ENCODE data around the gene INPP5B. TPM values are rescaled to one million over a fixed set of nuclear protein-coding genes. Genes with fewer than 3 reads are reported as not detected.
A peak's percentile ranks its signal among the peaks of the same experiment; 100 is the strongest.
"Not testable (repeated sequence)": the region's sequence is repeated elsewhere in the genome, so short reads cannot be mapped to it uniquely, and the experiment has no call there.

The INPP5B gene
- total RNA-seq, 1 donor from 2014 or later, result 21.1 TPM

DNA sequence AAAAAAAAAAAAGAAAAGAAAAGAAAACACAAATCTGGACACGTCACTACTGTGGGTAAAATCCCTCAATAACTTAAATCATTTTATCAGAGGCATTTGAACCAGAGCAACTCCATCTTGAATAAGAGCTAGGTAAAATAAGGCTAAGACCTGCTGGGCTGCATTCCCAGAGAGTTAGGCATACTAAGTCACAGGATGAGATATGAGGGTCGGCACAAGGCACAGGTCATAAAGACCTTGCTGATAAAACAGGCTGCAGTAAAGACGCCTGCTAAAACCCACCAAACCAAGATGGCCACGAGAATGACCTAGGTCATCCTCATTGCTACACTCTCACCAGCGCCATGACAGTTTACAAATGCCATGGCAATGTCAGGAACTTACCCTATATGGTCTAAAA lies 43.9 kb downstream of the INPP5B start:
- Mint-ChIP-seq H3K36me3 (ENCODE audit: insufficient read depth) (peaks cover 26% of the 10 kb centered on the region), H3K27me3 (no peaks in the 10 kb centered on the region), H3K4me3 (ENCODE audit: low read depth) (no peak overlapping the region), H3K27ac (peak overlapping the region; percentile 81), H3K4me1 (ENCODE audit: low read depth) (no peaks in the 10 kb centered on the region), H3K9me3 (ENCODE audit: low read depth) (peaks cover 8% of the 10 kb centered on the region)
- no peak for TF ChIP-seq CTCF (IDR thresholded peaks at IDR 0.05; ENCODE audit: unreplicated experiment)
- no peak for DNase-seq (ENCODE audit: low spot score, unreplicated experiment)

DNA sequence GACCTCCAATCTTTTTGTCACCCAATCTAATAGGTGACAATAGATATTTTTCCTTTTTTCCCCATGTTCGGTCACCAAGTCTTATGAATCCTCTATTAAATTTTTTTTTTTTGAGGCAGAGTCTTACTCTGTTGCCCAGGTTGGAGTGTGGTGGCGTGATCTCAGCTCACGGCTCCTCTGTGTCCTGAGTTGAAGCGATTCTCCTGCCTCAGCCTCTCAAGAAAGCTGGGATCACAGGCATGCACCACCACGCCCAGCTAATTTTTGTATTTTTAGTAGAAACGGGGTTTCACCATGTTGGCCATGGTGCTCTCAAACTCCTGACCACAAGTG lies 45.0 kb downstream of the INPP5B start:
- DNase-seq (ENCODE audit: low spot score, unreplicated experiment), result no peak
- Mint-ChIP-seq H3K4me1 (ENCODE audit: low read depth) (no peaks in the 10 kb centered on the region), H3K27ac (no peak overlapping the region), H3K9me3 (ENCODE audit: low read depth) (peaks cover 2% of the 10 kb centered on the region), H3K36me3 (ENCODE audit: insufficient read depth) (peaks cover 18% of the 10 kb centered on the region), H3K4me3 (ENCODE audit: low read depth) (no peak overlapping the region), H3K27me3 (no peaks in the 10 kb centered on the region)
- no peak for TF ChIP-seq CTCF (IDR thresholded peaks at IDR 0.05; ENCODE audit: unreplicated experiment)

DNA sequence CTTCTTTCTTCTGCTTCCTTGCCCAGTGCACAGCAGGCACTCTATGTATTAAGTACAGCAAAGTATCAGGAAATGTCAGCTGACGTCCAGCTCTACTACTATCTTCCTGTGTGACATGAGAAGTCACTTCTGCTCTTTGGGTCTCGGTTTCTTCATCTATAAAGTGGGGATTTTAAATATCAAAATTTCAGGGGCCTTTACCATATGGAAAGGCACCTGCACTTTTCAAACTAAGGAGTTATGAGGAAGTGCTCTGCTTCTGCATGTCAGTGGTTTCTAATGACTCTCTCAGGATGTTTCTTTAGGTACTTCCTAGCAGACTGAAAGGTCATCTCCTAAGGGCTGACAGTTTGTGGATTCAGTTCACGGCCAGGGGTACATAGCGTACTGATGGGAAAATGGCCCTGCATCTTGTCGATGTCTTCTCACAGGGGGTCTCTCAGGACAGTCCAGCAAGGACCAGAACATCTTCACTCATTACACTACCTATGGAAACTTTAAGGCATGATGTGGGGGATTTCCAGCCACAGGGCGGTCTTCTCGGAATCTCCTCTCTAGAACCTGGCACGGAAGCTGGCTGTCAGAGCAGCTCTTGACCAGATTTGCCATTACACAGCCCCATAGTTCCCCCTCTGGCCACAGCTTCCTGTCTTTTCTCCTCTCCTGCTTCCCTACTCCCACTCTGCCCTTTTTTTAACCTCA lies 45.5 kb downstream of the INPP5B start:
- DNase-seq (ENCODE audit: low spot score, unreplicated experiment), result no peak
- Mint-ChIP-seq H3K36me3 (ENCODE audit: insufficient read depth) (peaks cover 17% of the 10 kb centered on the region), H3K4me3 (ENCODE audit: low read depth) (no peak overlapping the region), H3K27me3 (no peaks in the 10 kb centered on the region), H3K4me1 (ENCODE audit: low read depth) (no peaks in the 10 kb centered on the region), H3K27ac (no peak overlapping the region), H3K9me3 (ENCODE audit: low read depth) (no peaks in the 10 kb centered on the region)
- no peak for TF ChIP-seq CTCF (IDR thresholded peaks at IDR 0.05; ENCODE audit: unreplicated experiment)

- not testable (repeated sequence) for H3K27ac Mint-ChIP-seq; H3K27me3 Mint-ChIP-seq; H3K9me3 Mint-ChIP-seq (ENCODE audit: low read depth); H3K4me1 Mint-ChIP-seq (ENCODE audit: low read depth); H3K4me3 Mint-ChIP-seq (ENCODE audit: low read depth); DNase-seq (ENCODE audit: low spot score, unreplicated experiment)
- H3K36me3 Mint-ChIP-seq (ENCODE audit: insufficient read depth), result peaks cover 12% of the 10 kb centered on the region
Measured at GRCh38 chr1:37897563-37897962, 49.3 kb downstream of the INPP5B start.

DNA sequence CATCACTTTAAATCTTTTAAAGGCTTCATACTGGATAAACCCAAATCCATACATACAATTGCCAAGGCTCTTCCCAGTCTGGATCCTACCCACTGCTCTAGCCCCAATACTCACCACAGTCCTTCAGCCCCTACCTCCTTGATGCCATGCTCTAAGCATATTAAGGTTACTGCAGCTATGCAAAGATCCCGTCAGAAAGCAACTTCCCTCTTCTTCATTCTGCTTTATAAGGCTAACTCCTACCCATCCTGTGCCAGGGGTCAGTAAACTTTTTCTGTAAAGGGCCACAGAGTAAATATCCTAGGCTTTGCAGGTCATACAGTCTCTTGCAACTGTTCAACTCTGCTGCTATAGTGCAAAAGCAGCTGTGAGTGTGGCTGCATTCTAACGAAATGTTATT lies 53.2 kb downstream of the INPP5B start:
- no peak for TF ChIP-seq CTCF (IDR thresholded peaks at IDR 0.05; ENCODE audit: unreplicated experiment)
- peaks cover 4% of the 10 kb centered on the region for H3K36me3 Mint-ChIP-seq (ENCODE audit: insufficient read depth)
- no peaks in the 10 kb centered on the region for H3K9me3 Mint-ChIP-seq (ENCODE audit: low read depth)
- no peaks in the 10 kb centered on the region for H3K4me1 Mint-ChIP-seq (ENCODE audit: low read depth)
- no peak for DNase-seq (ENCODE audit: low spot score, unreplicated experiment)
- H3K27me3 Mint-ChIP-seq, result no peaks in the 10 kb centered on the region
- peak overlapping the region; percentile 13 for H3K27ac Mint-ChIP-seq
- H3K4me3 Mint-ChIP-seq (ENCODE audit: low read depth), result no peak overlapping the region
